ENCODE results near the gene ABCC9. TPM values are rescaled to one million over a fixed set of nuclear protein-coding genes. Genes with fewer than 3 reads are reported as not detected.
"Not testable (repeated sequence)": the region's sequence is repeated elsewhere in the genome, so short reads cannot be mapped to it uniquely, and the experiment has no call there.

The ABCC9 gene
- total and polyA plus RNA-seq, 2 experiments from 2014 or later: 0.22 to 0.48 TPM

- no peak overlapping the region for H3K27ac ChIP-seq
- no peak for TF ChIP-seq CTCF (IDR thresholded peaks at IDR 0.05; ENCODE audit: low read depth, low read length)
- H3K27me3 ChIP-seq: no peaks in the 10 kb centered on the region
- H3K4me1 ChIP-seq (ENCODE audit: low read depth): no peaks in the 10 kb centered on the region
- no peak overlapping the region for H3K4me3 ChIP-seq
- no peaks in the 10 kb centered on the region for H3K9me3 ChIP-seq (ENCODE audit: low read depth)
- no peaks in the 10 kb centered on the region for H3K36me3 ChIP-seq
- DNase-seq (ENCODE audit: low read depth in 1 of 2, low spot score in 1 of 2): no peak
Observed at GRCh38 chr12:21906919-21907493, 34.2 kb downstream of the ABCC9 start.

DNA sequence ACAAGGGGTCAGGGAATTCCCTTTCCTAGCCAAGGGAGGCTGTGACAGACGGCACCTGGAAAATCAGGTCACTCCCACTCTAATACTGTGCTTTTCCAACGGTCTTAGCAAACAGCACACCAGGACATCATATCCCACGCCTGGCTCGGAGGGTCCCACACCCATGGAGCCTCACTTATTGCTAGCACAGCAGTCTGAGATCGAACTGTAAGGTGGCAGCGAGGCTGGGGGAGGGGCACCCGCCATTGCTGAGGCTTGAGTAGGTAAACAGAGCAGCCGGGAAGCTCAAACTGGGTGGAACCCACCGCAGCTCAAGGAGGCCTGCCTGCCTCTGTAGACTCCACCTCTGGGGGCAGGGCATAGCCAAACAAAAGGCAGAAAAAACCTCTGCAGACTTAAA is 41.7 kb downstream of the ABCC9 start:
- not testable (repeated sequence) for H3K27me3 ChIP-seq; H3K36me3 ChIP-seq; DNase-seq (ENCODE audit: low read depth in 1 of 2, low spot score in 1 of 2); H3K9me3 ChIP-seq (ENCODE audit: low read depth); H3K4me1 ChIP-seq (ENCODE audit: low read depth); H3K4me3 ChIP-seq; H3K27ac ChIP-seq

DNA sequence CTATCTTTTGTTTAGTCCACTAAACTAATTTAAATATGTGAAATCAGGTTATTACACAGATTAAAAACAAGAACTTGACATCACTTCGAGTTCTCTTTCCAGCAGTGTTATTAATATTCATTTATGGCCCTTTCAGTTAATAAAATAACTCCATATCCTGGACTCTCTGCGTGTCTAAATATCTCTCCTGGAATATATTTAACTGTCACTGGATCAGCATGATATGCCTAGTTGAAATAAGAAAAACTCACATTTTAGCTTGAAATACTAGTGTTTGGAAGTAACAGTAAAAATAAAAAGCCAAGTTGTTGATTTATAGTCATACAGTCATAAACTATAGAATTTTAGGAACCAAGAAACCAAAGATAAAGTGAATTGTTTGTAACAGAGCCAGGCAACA is 45.6 kb downstream of the ABCC9 start:
- Histone ChIP-seq H3K36me3 (no peaks in the 10 kb centered on the region), H3K4me3 (no peak overlapping the region), H3K4me1 (ENCODE audit: low read depth) (no peaks in the 10 kb centered on the region), H3K27ac (no peak overlapping the region), H3K27me3 (no peaks in the 10 kb centered on the region), H3K9me3 (ENCODE audit: low read depth) (no peaks in the 10 kb centered on the region)
- TF ChIP-seq CTCF (IDR thresholded peaks at IDR 0.05; ENCODE audit: low read depth, low read length): no peak
- DNase-seq (ENCODE audit: low read depth in 1 of 2, low spot score in 1 of 2): no peak

- DNase-seq (ENCODE audit: low read depth in 1 of 2, low spot score in 1 of 2): no peak
- no peaks in the 10 kb centered on the region for H3K4me1 ChIP-seq (ENCODE audit: low read depth)
- H3K36me3 ChIP-seq: no peaks in the 10 kb centered on the region
- no peak for TF ChIP-seq CTCF (IDR thresholded peaks at IDR 0.05; ENCODE audit: low read depth, low read length)
- no peak overlapping the region for H3K4me3 ChIP-seq
- no peaks in the 10 kb centered on the region for H3K9me3 ChIP-seq (ENCODE audit: low read depth)
- H3K27ac ChIP-seq: no peak overlapping the region
- no peaks in the 10 kb centered on the region for H3K27me3 ChIP-seq
Observed at GRCh38 chr12:21894792-21895595, 46.2 kb downstream of the ABCC9 start.

DNA sequence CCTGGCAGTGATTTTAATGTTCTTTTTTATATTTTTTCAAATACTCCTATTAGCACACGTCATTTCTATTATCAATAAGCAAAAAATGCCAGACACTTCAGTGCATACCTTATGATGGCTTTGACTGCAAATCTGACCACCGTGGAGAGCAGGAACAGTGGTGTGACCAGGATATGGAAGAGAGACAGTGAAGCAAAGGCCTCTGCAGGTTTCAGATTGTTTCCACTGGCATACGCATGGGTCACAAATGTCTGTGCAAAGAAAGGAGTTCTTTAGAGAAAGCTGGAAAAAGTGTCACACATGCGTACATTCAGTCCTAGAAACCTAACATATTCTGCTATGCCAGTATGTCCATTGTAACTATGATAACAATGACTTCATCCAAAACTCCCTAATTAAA is 47.3 kb downstream of the ABCC9 start:
- no peak overlapping the region for H3K27ac ChIP-seq
- DNase-seq (ENCODE audit: low read depth in 1 of 2, low spot score in 1 of 2): no peak
- no peaks in the 10 kb centered on the region for H3K4me1 ChIP-seq (ENCODE audit: low read depth)
- H3K36me3 ChIP-seq: no peaks in the 10 kb centered on the region
- no peak for TF ChIP-seq CTCF (IDR thresholded peaks at IDR 0.05; ENCODE audit: low read depth, low read length)
- H3K27me3 ChIP-seq: no peaks in the 10 kb centered on the region
- H3K4me3 ChIP-seq: no peak overlapping the region
- no peaks in the 10 kb centered on the region for H3K9me3 ChIP-seq (ENCODE audit: low read depth)

DNA sequence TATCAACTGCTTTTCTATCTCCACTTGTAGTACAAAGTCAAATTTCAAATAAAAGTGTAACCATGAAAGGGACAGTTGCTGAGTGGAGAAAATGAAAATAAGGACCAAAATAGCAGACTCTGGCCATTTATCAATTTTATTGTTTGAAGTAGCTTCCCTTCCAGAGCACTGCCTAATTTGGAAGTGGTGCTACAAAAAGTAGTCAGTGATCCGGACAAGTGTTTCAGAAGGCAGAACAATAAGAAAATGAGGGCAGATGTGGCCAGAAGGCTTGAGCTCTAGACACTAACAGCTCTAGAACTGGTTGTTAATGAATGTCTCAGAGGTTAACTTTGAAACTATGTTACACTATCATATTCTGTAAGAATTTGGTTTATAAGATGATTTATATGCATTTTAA is 48.9 kb downstream of the ABCC9 start:
- TF ChIP-seq CTCF (IDR thresholded peaks at IDR 0.05; ENCODE audit: low read depth, low read length): no peak
- no peak overlapping the region for H3K27ac ChIP-seq
- no peaks in the 10 kb centered on the region for H3K9me3 ChIP-seq (ENCODE audit: low read depth)
- DNase-seq (ENCODE audit: low read depth in 1 of 2, low spot score in 1 of 2): no peak
- no peaks in the 10 kb centered on the region for H3K27me3 ChIP-seq
- no peaks in the 10 kb centered on the region for H3K4me1 ChIP-seq (ENCODE audit: low read depth)
- no peak overlapping the region for H3K4me3 ChIP-seq
- H3K36me3 ChIP-seq: no peaks in the 10 kb centered on the region

Measured in cardiac muscle cell (in vitro differentiated cells and primary cell).